Subcutaneous adipose tissue (tissue), 4 donors: ENCODE data around the gene PLCH2. TPM values are rescaled to one million over a fixed set of nuclear protein-coding genes. Genes with fewer than 3 reads are reported as not detected.

ENCODE experiments used
- CTCF ChIP-seq: fragments of 450-650 bp; IDR thresholded peaks from one replicate; pipeline ENCODE4 v1.5.1; 2016; ENCODE audit warnings: low read depth, mild to moderate bottlenecking, control low read depth, antibody characterized with exemption, moderate library complexity
- total RNA-seq, 4 donors: library from RNA; depleted of rRNA; stranded (reverse); fragments of >200 nt; gene quantifications; one replicate each; pipeline ENCODE4 v1.1.0, GENCODE V29; 2016

PLCH2 gene
- total RNA-seq, 4 donors from 2014 or later, result 0.22 to 0.68 TPM; not detected in 2

- TF ChIP-seq CTCF, result no peak
These were observed 45.5 kb upstream of the PLCH2 start for GRCh38 chr1:2430592-2430973.

GRCh38 chr1:2431103-2431502 lies 45.0 kb upstream of the PLCH2 start:
- TF ChIP-seq CTCF, result no peak

GRCh38 chr1:2431518-2431917 lies 44.6 kb upstream of the PLCH2 start:
- no peak for TF ChIP-seq CTCF

GRCh38 chr1:2432441-2432844 lies 43.6 kb upstream of the PLCH2 start:
- TF ChIP-seq CTCF, result no peak

- no peak for TF ChIP-seq CTCF
These were observed 42.9 kb upstream of the PLCH2 start for GRCh38 chr1:2433196-2433595.

GRCh38 chr1:2433936-2434655 lies 42.0 kb upstream of the PLCH2 start:
- TF ChIP-seq CTCF, result no peak

- no peak for TF ChIP-seq CTCF
These were observed 41.0 kb upstream of the PLCH2 start for GRCh38 chr1:2435091-2435490.
